DOHH2 (cell line): ENCODE measurements around the gene JCAD.

Experiments used
- H3F3A ChIP-seq: fragments of 200-600 bp; sonication (generic), shearing (Covaris generic); 2 replicates; pipeline ENCODE4 v1.6.0; 2016; ENCODE audit warnings: antibody characterized with exemption, mild to moderate bottlenecking; ENCODE audit not compliant: control insufficient read depth, insufficient read depth
- H3K27ac ChIP-seq: fragments of 200-600 bp; sonication (generic); 2 replicates; pipeline ENCODE4 v1.5.1; 2014; ENCODE audit warnings: low read depth, mild to moderate bottlenecking, low read length, moderate library complexity
- H3K27me3 ChIP-seq: fragments of 200-600 bp; sonication (generic); 2 replicates; pipeline ENCODE4 v1.6.1; 2014; ENCODE audit warnings: mild to moderate bottlenecking, low read length, mixed read lengths; ENCODE audit not compliant: control insufficient read depth
- H3K36me3 ChIP-seq: fragments of 200-600 bp; sonication (generic); 2 replicates; pipeline ENCODE4 v1.6.1; 2014; ENCODE audit warnings: mild to moderate bottlenecking, low read length, moderate library complexity, mixed read lengths; ENCODE audit not compliant: control insufficient read depth
- H3K4me1 ChIP-seq: fragments of 200-600 bp; sonication (generic); 2 replicates; pipeline ENCODE4 v1.6.1; 2014; ENCODE audit warnings: mild to moderate bottlenecking, low read length, mixed read lengths; ENCODE audit not compliant: control insufficient read depth
- H3K4me2 ChIP-seq: fragments of 200-600 bp; sonication (generic); 2 replicates; pipeline ENCODE4 v1.6.0; 2014; ENCODE audit warnings: mild to moderate bottlenecking, low read length, moderate library complexity
- H3K4me3 ChIP-seq: fragments of 200-600 bp; sonication (generic); 2 replicates; pipeline ENCODE4 v1.5.1; 2014; ENCODE audit warnings: mild to moderate bottlenecking, low read length, mixed read lengths
- H3K79me2 ChIP-seq: fragments of 200-600 bp; sonication (generic); 2 replicates; pipeline ENCODE4 v1.6.1; 2014; ENCODE audit warnings: mild to moderate bottlenecking, low read length, mixed read lengths; ENCODE audit not compliant: control insufficient read depth
- H3K9me2 ChIP-seq: fragments of 200-600 bp; sonication (generic); replicated peaks from 2 replicates; pipeline ENCODE4 v1.6.1; 2014; ENCODE audit warnings: mild to moderate bottlenecking, low read length, mixed read lengths; ENCODE audit not compliant: control insufficient read depth
- H3K9me3 ChIP-seq: fragments of 200-600 bp; sonication (generic); 2 replicates; pipeline ENCODE4 v1.6.1; 2014; ENCODE audit warnings: antibody characterized with exemption, low read length, mixed read lengths; ENCODE audit not compliant: control insufficient read depth, insufficient read depth
- H4K20me1 ChIP-seq: fragments of 200-600 bp; sonication (generic); 2 replicates; pipeline ENCODE4 v1.6.0; 2014; ENCODE audit warnings: low read depth, mild to moderate bottlenecking, antibody characterized with exemption, low read length, moderate library complexity; ENCODE audit not compliant: control insufficient read depth, insufficient read depth
- EZH2phosphoT487 ChIP-seq: fragments of 200-600 bp; sonication (generic); IDR thresholded peaks from 2 replicates; pipeline ENCODE4 v1.6.1; 2017; ENCODE audit warnings: borderline replicate concordance, mild to moderate bottlenecking, antibody characterized with exemption, low read length, moderate library complexity, mixed read lengths
- TF ChIP-seq, protein P1 (sequence below): fragments of 200-600 bp; sonication (generic); IDR thresholded peaks from one replicate; pipeline ENCODE4 v1.5.1; 2014; ENCODE audit warnings: antibody characterized with exemption, mild to moderate bottlenecking, low read depth, low read length; ENCODE audit not compliant: poor library complexity, severe bottlenecking

The JCAD gene

DNA sequence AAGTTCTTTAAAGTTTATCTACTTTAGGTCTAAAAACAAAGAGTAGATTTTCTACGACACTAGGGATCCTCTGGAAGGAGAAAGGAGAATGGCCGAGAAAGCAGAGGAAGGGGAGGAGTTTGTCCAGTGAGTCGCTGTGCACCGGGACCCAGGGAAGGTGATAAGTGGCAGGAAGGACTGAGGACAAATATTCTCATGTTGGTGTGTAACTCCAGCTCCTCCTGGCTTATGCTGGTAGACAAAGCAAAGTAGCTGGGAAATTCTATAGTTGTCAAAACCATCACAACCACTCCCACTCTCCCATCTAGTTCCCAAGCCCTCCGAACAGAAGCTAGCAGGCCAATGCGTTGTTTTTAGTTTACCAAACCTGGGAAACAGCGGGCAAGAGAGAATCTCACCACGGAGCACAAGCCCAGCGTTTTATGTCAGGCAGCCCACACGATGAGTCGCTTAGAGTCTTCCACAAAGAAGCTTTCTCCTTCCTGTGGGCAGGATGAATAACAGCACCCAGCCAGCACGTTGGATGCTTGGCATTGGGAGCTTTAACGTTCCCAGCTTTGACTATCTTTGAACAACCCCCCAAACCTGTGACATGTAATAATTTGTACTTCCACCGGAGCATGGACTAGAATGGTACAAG is 32.9 kb upstream of the JCAD start:
- Histone ChIP-seq H3K4me1 (no peaks in the 10 kb centered on the region), H3K27ac (no peak overlapping the region), H3K36me3 (no peaks in the 10 kb centered on the region), H4K20me1 (no peaks in the 10 kb centered on the region), H3F3A (no peaks in the 10 kb centered on the region), H3K79me2 (no peaks in the 10 kb centered on the region), H3K27me3 (no peaks in the 10 kb centered on the region), H3K9me3 (no peaks in the 10 kb centered on the region), H3K4me3 (no peak overlapping the region), H3K9me2 (no peaks in the 10 kb centered on the region), H3K4me2 (no peak overlapping the region)
- no peak for TF ChIP-seq EZH2phosphoT487
- TF ChIP-seq, protein P1, sequence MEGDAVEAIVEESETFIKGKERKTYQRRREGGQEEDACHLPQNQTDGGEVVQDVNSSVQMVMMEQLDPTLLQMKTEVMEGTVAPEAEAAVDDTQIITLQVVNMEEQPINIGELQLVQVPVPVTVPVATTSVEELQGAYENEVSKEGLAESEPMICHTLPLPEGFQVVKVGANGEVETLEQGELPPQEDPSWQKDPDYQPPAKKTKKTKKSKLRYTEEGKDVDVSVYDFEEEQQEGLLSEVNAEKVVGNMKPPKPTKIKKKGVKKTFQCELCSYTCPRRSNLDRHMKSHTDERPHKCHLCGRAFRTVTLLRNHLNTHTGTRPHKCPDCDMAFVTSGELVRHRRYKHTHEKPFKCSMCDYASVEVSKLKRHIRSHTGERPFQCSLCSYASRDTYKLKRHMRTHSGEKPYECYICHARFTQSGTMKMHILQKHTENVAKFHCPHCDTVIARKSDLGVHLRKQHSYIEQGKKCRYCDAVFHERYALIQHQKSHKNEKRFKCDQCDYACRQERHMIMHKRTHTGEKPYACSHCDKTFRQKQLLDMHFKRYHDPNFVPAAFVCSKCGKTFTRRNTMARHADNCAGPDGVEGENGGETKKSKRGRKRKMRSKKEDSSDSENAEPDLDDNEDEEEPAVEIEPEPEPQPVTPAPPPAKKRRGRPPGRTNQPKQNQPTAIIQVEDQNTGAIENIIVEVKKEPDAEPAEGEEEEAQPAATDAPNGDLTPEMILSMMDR = no peak

DNA sequence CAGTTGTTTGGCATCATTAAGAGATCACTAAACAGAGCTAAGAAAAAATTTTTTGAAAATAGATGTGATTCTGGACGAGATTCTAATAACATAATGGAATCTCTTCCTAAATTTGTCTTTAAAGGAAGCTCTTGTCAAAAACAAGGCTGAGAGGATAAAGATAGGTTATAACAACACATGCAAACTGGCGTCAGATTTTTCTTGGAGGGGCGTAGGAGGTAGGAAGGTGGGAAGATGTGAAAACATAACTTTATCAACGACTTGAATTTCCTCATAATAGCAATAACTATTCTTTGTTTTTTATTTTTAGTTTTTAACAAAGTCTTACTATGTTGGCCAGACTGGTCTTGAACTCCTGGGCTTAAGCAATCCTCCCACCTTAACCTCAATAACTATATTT is 31.8 kb upstream of the JCAD start:
- Histone ChIP-seq H4K20me1 (no peaks in the 10 kb centered on the region), H3K4me1 (no peaks in the 10 kb centered on the region), H3K9me3 (no peaks in the 10 kb centered on the region), H3K36me3 (no peaks in the 10 kb centered on the region), H3K4me2 (no peak overlapping the region), H3K27ac (no peak overlapping the region), H3K27me3 (no peaks in the 10 kb centered on the region), H3F3A (no peaks in the 10 kb centered on the region), H3K4me3 (no peak overlapping the region), H3K79me2 (no peaks in the 10 kb centered on the region), H3K9me2 (no peaks in the 10 kb centered on the region)
- TF ChIP-seq, protein P1 = no peak
- no peak for TF ChIP-seq EZH2phosphoT487

DNA sequence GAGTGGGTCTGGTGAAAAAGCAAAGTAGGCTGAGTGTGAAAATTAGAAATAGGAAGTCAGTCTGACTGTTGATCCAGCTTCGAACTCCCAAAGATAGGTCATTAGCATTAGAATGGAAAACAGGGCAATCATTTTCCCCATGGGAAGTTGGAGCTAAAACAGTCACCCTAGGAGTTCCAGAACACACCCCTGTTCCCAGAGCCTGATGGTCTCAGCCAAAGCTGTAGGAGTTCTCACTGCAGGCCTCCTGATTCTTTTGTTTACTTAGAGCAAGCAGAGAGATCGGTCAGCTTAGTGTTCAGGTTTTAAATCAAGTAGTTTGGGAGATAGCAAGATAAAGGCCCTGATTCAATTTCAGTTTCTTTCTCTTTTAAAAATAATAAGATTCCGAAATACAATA is 28.8 kb upstream of the JCAD start:
- Histone ChIP-seq H3K4me1 (no peaks in the 10 kb centered on the region), H4K20me1 (no peaks in the 10 kb centered on the region), H3K27me3 (no peaks in the 10 kb centered on the region), H3K9me2 (no peaks in the 10 kb centered on the region), H3K36me3 (no peaks in the 10 kb centered on the region), H3K27ac (no peak overlapping the region), H3K4me3 (no peak overlapping the region), H3F3A (no peaks in the 10 kb centered on the region), H3K9me3 (no peaks in the 10 kb centered on the region), H3K79me2 (no peaks in the 10 kb centered on the region), H3K4me2 (no peak overlapping the region)
- TF ChIP-seq EZH2phosphoT487 = no peak
- TF ChIP-seq, protein P1 = no peak
